ENCODE data around the gene HCN3.
"Not testable (repeated sequence)": the region's sequence is repeated elsewhere in the genome, so short reads cannot be mapped to it uniquely, and the experiment has no call there.

HCN3 gene

DNA sequence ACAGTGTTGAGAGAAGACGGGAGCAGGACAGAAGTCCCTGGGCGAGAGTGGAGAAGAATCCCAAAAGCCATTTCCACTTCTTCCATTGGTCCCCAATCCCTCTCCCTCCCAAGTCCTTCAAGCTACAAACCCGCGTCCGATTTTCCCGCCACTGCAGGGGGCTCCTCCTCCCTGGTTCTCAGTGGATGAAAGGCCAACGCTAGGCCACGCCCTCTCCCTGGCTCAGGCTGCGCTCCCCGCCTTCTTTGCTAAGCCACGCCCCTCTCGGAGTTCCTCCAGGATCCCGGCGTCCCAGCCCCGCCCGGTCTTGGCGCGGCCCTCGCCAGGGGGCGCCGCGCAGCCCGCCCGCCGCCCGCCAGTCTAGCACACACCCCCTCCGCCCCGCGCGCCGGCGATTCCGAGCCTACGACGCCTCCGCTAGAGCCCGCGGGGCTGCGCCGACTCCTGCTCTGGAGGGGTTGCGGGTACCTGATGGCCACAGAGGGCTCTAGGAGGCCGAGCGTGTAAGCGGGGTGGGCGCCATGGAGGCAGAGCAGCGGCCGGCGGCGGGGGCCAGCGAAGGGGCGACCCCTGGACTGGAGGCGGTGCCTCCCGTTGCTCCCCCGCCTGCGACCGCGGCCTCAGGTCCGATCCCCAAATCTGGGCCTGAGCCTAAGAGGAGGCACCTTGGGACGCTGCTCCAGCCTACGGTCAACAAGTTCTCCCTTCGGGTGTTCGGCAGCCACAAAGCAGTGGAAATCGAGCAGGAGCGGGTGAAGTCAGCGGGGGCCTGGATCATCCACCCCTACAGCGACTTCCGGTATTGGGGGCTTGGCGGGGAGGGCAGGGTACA lies at the start of gene HCN3:
TSS of gene HCN3 (plus strand) at position 394 of the 832 bp plus-strand sequence. CDS start at position 522, 128 bp downstream.
- DNase-seq, result peak; percentile 92

- DNase-seq, result no peak
Measured at GRCh38 chr1:155228096-155228427, 49.2 kb upstream of the HCN3 start.

- not testable (repeated sequence) for DNase-seq
Measured at GRCh38 chr1:155231302-155231701, 46.0 kb upstream of the HCN3 start.

GRCh38 chr1:155232001-155232978 lies 45.0 kb upstream of the HCN3 start:
- DNase-seq, result not testable (repeated sequence)

DNA sequence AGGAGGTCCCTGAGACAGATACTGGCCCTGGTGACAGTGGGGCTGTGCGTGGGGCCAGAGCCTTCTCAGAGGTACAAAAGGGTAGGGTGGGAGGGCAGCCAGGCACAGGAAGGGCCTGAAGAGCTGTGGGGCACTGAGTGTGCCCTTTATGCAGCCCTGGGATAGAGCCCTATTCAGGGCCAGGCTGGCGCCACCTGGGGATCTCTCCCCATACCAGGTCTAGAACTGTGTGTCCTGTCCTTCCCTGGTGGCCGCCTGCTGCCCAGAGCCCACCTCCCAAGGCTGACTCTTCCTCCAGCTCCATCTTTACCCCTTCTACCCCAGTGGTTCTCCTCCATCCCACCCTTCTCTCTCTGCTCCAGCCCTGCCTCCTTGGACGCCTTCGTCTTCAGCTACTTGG lies 43.8 kb upstream of the HCN3 start:
- not testable (repeated sequence) for DNase-seq

- DNase-seq, result not testable (repeated sequence)
Measured at GRCh38 chr1:155235375-155235774, 41.9 kb upstream of the HCN3 start.

DNA sequence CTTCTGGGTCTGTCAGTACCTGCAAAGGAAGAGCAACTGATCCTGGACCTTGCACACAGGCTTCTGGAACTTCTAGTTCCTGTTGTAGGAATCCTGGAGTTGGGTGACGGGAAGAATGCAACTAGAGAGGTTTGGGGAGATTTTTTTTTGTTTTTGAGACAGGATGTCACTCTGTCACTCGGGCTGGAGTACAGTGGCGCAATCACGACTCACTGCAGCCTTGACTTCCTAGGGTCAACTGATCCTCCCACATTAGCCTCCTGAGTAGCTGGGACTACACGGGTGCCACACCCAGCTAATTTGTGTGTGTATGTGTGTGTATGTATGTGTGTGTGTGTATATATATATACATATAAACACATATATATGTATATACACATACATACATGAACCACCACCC lies 40.8 kb upstream of the HCN3 start:
- DNase-seq, result no peak

GRCh38 chr1:155241069-155241679 lies 36.1 kb upstream of the HCN3 start:
- DNase-seq, result peak; percentile 61

DNA sequence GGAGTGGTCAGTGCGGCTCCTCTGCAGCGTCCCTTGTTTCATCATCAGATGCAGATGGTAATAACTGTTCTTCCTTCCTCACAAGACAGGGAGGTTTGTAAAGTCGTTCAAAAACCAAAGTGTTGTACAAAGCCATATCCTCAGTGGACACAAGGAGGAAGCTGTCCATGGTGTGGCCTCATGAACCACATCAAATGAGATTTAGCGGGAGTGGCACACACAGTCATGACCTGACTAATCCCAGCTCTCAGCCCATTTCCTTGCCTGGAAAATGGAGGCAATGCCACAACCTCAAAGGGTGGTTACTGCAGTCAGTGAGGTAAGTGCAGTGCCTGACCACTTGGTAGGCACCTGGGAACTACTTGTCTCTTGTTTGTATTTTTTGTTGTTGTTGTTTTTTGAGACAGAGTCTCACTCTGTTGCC lies 35.4 kb upstream of the HCN3 start:
- DNase-seq, result peak; percentile 33

GRCh38 chr1:155242805-155243358 lies 34.4 kb upstream of the HCN3 start:
- no peak for DNase-seq

GRCh38 chr1:155244368-155245162 lies 32.7 kb upstream of the HCN3 start:
- DNase-seq, result peak; percentile 96

GRCh38 chr1:155245163-155245524 lies 32.1 kb upstream of the HCN3 start:
- no peak for DNase-seq

GRCh38 chr1:155246796-155247195 lies 30.5 kb upstream of the HCN3 start:
- DNase-seq, result not testable (repeated sequence)

- DNase-seq, result no peak
Measured at GRCh38 chr1:155247667-155248553, 29.4 kb upstream of the HCN3 start.

- peak; percentile 9 for DNase-seq
Measured at GRCh38 chr1:155250246-155250632, 27.0 kb upstream of the HCN3 start.

DNA sequence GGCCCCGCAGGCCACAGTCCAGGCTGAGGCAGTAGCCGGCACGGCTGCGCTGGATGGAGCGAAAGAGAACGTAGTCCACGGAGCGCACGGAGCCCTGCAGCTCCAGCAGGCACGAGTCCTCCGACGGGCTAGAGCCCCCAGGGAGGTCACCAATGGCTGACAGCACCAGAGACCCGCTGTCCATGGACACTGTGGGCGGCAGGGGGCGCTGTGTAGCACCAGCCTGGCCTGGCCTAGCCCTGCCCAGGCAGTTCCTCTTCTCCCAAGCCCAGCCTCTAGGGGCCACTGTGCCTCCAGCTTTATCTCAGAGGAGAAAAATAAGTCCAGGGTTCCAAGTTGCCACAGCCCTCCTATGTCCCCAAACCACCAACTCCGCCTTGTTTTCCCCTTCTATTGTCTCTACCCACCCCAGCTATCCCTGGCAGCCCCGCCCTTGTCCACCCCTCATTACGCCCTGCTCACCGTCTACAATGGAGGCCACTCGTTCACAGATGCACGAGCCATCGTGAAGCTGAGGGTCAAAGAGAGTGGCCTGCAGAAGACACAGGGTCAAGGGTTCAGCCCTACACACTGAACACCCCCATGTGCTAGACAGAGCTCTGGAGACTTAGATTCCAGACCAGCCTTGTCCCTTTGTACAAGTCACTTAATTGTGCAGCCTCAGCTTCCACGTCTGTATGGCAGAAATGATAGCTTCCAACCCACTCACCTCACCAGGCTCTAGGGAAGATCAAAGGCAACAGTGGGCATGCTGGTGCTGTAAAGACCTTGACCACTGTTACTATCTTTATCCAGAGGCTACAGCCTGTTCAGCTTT lies 26.4 kb upstream of the HCN3 start:
- DNase-seq, result peak; percentile 93

DNA sequence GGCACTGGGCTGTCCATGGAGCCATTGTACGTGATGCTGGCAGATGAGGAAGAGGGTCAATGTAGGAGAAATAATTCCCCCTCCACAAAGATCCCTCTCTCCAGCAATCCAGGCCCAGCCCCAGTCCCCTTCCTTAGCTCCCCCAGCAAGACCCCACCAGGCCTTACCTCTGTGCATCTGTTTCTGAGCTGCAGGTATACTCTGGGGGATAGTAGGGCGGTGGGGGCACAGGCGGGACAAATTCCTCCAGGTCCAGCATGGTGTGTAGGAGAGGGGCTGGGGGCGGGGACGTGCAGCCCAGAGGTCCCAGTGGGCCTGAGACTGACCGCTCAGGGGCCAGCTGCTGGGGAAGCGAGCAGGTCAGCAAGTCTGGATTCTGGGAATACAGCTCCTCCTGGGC lies 25.7 kb upstream of the HCN3 start:
- no peak for DNase-seq

GRCh38 chr1:155253208-155253607 lies 24.1 kb upstream of the HCN3 start:
- DNase-seq, result no peak

DNA sequence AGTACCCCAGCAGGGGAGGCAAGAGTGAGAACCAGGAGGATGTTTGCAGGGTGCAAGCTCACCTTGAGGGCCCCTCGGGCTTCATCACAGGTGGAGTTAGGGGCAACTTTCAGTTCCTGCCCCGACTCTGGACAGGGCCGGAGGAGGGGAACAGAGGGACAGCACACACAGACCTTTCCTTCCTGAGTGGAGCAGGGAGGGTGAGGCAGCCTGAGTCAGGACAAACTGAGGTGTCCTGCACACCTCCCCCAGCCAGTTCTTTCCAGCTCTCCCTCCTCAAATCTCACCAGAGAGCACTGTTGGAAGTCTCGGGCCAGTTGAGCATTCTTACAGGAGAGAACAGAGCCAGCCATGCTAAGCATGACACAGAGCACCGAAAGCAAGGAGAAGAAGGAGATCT lies 23.5 kb upstream of the HCN3 start:
- DNase-seq, result no peak

DNA sequence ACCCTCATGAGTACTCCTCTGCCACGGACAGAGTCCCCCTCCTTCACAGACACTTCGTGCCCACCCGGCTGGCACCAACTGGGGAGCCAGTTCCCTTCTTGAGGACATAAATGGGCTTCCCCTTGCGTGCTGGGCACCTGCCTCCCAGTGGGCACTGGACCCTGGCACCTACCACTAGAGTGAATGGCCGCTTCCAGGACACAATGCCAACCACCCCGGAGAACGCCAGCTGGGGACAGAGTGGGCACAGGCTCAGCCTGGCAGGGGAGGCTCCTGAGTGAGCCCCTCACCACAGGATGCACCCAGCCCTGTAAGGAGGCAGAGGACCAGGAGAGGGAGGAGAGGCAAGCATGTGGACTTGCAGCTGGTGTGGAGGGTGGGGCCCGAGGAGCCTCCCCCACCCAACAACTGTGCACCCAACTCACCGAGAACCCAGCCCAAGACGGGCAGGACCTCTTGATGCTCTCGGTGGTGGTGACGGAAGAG lies 23.0 kb upstream of the HCN3 start:
- no peak for DNase-seq

All from CD4-positive, alpha-beta T cell treated with Interferon gamma for 1 hour (primary cell).